ENCODE data around the gene TBC1D9.

Gene TBC1D9

DNA sequence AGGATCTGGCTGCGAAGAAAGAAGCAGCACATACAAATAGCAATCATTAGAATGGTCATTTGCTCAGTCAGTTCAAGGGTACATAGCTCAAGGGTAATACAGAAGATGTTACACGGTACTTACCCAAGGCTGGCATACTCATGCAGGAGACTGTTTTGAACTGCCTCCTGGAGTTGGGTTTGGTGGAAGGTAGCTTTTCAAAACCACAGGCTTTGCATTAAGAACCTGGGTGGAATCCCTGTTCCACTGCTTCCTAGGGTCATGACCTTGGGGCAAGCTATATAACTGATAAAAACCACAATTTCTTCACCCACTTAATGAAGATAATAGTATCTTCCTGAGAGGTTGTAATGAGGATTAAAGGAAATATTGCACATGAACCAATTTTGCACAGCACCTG, 36.5 kb downstream of the TBC1D9 start:
- H3K9ac ChIP-seq (ENCODE audit: low read depth, low read length), result no peak overlapping the region
- H3K27me3 ChIP-seq (ENCODE audit: control insufficient read depth, insufficient read depth, low read length), result no peaks in the 10 kb centered on the region
- no peaks in the 10 kb centered on the region for H3K36me3 ChIP-seq (ENCODE audit: control insufficient read depth, insufficient read depth, low read length)
- no peaks in the 10 kb centered on the region for H3K9me3 ChIP-seq (ENCODE audit: control insufficient read depth, insufficient read depth, low read length)
- no peak overlapping the region for H3K27ac ChIP-seq (ENCODE audit: low read depth, low read length)
- H3K4me1 ChIP-seq (ENCODE audit: control insufficient read depth, insufficient read depth, low read length), result 0 out of 2 replicates have a peak, but pooled peaks cover 8% of the 10 kb centered on the region
- H3K4me3 ChIP-seq (ENCODE audit: low read depth, low read length), result no peak overlapping the region

DNA sequence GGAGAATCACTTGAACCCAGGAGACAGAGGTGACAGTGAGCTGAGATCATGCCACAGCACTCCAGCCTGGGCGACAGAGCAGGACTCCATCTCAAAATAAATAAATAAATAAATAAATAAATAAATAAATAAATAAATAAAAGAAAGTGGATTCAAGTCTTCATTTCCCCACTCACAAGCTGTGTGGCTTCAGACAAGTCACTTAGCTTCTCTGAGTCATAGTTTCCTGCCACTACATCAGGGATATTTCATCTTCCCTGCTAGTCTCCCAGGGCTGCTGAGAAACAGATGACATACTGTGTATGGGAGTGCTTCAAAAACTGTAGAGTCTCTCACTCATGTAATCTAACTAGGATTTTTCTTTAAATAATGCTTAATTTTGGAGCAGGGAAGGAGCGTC, 37.2 kb downstream of the TBC1D9 start:
- Histone ChIP-seq H3K9me3 (ENCODE audit: control insufficient read depth, insufficient read depth, low read length) (no peaks in the 10 kb centered on the region), H3K27me3 (ENCODE audit: control insufficient read depth, insufficient read depth, low read length) (no peaks in the 10 kb centered on the region), H3K9ac (ENCODE audit: low read depth, low read length) (no peak overlapping the region), H3K4me1 (ENCODE audit: control insufficient read depth, insufficient read depth, low read length) (0 out of 2 replicates have a peak, but pooled peaks cover 8% of the 10 kb centered on the region), H3K36me3 (ENCODE audit: control insufficient read depth, insufficient read depth, low read length) (no peaks in the 10 kb centered on the region), H3K4me3 (ENCODE audit: low read depth, low read length) (no peak overlapping the region), H3K27ac (ENCODE audit: low read depth, low read length) (no peak overlapping the region)

DNA sequence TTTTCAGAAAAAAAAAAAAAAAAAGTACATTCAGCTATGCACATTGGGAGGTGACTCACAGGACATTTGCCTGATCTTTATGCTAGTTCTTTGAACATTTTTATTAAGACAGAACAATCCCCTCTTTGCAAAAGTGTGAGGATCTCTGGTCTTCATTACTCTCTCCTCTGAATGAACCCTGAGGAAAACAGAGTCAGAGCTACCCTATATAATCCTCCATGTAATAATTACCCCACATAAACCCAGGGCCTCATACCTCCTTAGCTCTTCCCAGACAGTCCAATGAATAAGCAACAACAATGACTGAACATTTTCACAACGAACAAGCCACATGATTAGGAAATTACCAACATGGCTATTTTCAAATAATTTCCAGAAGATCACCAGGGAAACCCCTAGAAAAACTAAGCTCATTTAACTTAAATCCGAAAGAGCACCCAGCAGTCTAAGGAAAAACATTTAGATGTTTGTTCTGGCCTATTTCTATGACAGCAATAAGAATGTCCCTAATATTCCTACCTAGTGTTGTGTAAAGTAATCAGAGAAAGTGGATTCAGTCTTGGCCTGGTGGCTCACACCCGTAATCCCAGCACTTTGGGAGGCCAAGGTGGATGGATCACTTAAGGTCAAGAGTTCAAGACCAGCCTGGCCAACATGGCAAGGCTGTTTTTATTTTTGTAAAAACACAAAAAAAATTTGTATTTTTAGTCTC, 37.8 kb downstream of the TBC1D9 start:
- no peaks in the 10 kb centered on the region for H3K9me3 ChIP-seq (ENCODE audit: control insufficient read depth, insufficient read depth, low read length)
- no peaks in the 10 kb centered on the region for H3K36me3 ChIP-seq (ENCODE audit: control insufficient read depth, insufficient read depth, low read length)
- 0 out of 2 replicates have a peak, but pooled peaks cover 8% of the 10 kb centered on the region for H3K4me1 ChIP-seq (ENCODE audit: control insufficient read depth, insufficient read depth, low read length)
- H3K27me3 ChIP-seq (ENCODE audit: control insufficient read depth, insufficient read depth, low read length), result no peaks in the 10 kb centered on the region
- no peak overlapping the region for H3K4me3 ChIP-seq (ENCODE audit: low read depth, low read length)
- H3K9ac ChIP-seq (ENCODE audit: low read depth, low read length), result no peak overlapping the region
- no peak overlapping the region for H3K27ac ChIP-seq (ENCODE audit: low read depth, low read length)

DNA sequence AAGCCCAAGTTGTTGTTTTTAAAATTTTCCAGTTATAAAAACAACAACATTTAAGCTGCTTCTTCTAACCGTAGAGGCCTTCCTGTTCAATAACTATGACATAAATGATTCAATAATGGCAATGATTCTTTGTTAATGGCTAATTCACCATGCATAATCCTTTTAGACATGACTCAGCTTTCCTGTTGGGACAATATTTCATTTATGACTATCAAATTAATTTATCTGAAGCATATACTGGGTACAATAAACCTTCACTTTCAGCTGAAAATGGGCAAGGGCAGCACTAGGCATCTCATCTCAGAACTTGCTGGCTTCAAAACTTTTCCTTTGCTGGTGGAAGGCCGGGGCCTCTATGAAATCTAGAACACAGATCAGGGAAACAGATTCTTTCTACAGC, 38.9 kb downstream of the TBC1D9 start:
- H3K36me3 ChIP-seq (ENCODE audit: control insufficient read depth, insufficient read depth, low read length), result no peaks in the 10 kb centered on the region
- no peak overlapping the region for H3K4me3 ChIP-seq (ENCODE audit: low read depth, low read length)
- H3K9ac ChIP-seq (ENCODE audit: low read depth, low read length), result no peak overlapping the region
- H3K4me1 ChIP-seq (ENCODE audit: control insufficient read depth, insufficient read depth, low read length), result 0 out of 2 replicates have a peak, but pooled peaks cover 8% of the 10 kb centered on the region
- H3K27me3 ChIP-seq (ENCODE audit: control insufficient read depth, insufficient read depth, low read length), result no peaks in the 10 kb centered on the region
- no peaks in the 10 kb centered on the region for H3K9me3 ChIP-seq (ENCODE audit: control insufficient read depth, insufficient read depth, low read length)
- H3K27ac ChIP-seq (ENCODE audit: low read depth, low read length), result no peak overlapping the region

DNA sequence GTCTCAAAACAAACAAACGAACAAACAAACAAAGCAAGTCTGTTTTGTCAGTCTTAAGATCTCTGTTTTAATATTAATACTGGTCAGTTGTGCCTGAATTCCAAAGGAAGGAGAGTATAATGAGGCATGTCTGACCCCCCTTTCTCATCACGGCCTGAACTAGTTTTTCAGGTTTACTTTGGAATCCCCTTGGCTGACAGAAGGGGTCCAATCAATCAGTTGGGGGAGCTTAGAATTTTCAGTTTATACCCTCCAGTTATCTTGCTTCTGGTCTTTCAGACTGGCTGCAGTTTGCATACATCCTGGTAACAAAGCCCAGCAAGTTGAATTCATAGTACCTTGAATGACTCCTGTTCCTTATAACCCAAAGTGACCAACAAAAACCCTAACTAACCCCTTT, 41.1 kb downstream of the TBC1D9 start:
- Histone ChIP-seq H3K9me3 (ENCODE audit: control insufficient read depth, insufficient read depth, low read length) (no peaks in the 10 kb centered on the region), H3K4me1 (ENCODE audit: control insufficient read depth, insufficient read depth, low read length) (0 out of 2 replicates have a peak, but pooled peaks cover 8% of the 10 kb centered on the region), H3K4me3 (ENCODE audit: low read depth, low read length) (no peak overlapping the region), H3K27me3 (ENCODE audit: control insufficient read depth, insufficient read depth, low read length) (no peaks in the 10 kb centered on the region), H3K36me3 (ENCODE audit: control insufficient read depth, insufficient read depth, low read length) (no peaks in the 10 kb centered on the region), H3K27ac (ENCODE audit: low read depth, low read length) (no peak overlapping the region), H3K9ac (ENCODE audit: low read depth, low read length) (no peak overlapping the region)

DNA sequence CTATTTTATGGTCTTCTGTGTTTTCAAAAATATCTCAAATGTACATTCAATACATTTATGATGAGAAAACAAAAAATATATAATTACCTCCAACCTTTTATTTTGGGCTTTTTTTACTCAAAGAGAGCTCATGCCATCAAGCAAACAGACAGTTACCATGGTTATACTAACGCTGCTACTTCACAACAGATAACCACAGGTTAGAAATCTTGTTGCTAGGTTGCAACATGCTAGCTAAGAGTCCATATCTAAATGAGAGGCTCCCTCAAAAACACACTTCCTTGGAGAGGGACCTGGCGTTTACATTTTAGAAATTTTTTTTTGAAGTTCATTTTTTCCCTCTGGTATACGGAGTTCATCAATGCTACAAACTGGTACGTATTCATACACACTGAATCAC, 44.3 kb downstream of the TBC1D9 start:
- Histone ChIP-seq H3K4me3 (ENCODE audit: low read depth, low read length) (no peak overlapping the region), H3K9me3 (ENCODE audit: control insufficient read depth, insufficient read depth, low read length) (no peaks in the 10 kb centered on the region), H3K9ac (ENCODE audit: low read depth, low read length) (no peak overlapping the region), H3K27ac (ENCODE audit: low read depth, low read length) (no peak overlapping the region), H3K36me3 (ENCODE audit: control insufficient read depth, insufficient read depth, low read length) (no peaks in the 10 kb centered on the region), H3K4me1 (ENCODE audit: control insufficient read depth, insufficient read depth, low read length) (0 out of 2 replicates have a peak, but pooled peaks cover 8% of the 10 kb centered on the region), H3K27me3 (ENCODE audit: control insufficient read depth, insufficient read depth, low read length) (no peaks in the 10 kb centered on the region)

DNA sequence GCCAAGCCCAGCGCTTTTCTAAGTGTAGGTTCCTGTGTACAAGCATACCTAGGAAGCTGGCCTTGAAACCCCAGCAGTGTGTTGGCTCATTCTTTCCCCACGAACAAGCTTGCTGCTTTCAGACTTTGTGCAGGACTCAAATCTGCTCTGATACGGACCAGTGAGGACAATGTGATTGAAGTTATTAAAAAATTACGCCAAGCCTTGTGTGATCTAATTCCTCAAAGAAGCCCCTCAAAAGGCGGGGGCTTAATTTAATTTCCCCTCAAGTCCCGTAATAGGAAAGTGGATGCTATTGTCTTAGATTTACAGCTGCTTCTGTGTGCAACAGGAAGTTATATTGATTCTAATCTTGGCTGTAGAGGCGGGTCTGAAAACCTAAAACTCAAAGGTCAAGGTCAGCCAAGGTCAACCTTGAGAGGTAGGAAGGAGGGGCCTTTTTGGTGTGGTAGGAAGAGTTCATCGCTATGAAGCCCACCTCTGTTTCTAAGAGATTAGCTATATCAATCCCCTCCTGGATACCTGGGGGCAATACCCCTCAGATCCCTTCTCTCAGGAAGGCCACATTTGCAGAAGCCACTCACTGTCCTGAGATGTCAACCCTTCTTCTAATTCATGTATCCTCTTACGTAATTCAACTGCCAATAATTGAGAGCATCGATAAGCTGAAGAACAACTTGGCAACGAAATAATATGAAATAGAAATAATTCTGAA, 45.1 kb downstream of the TBC1D9 start:
- H3K27ac ChIP-seq (ENCODE audit: low read depth, low read length), result no peak overlapping the region
- 0 out of 2 replicates have a peak, but pooled peaks cover 8% of the 10 kb centered on the region for H3K4me1 ChIP-seq (ENCODE audit: control insufficient read depth, insufficient read depth, low read length)
- no peaks in the 10 kb centered on the region for H3K27me3 ChIP-seq (ENCODE audit: control insufficient read depth, insufficient read depth, low read length)
- H3K36me3 ChIP-seq (ENCODE audit: control insufficient read depth, insufficient read depth, low read length), result no peaks in the 10 kb centered on the region
- no peak overlapping the region for H3K9ac ChIP-seq (ENCODE audit: low read depth, low read length)
- no peaks in the 10 kb centered on the region for H3K9me3 ChIP-seq (ENCODE audit: control insufficient read depth, insufficient read depth, low read length)
- H3K4me3 ChIP-seq (ENCODE audit: low read depth, low read length), result no peak overlapping the region

DNA sequence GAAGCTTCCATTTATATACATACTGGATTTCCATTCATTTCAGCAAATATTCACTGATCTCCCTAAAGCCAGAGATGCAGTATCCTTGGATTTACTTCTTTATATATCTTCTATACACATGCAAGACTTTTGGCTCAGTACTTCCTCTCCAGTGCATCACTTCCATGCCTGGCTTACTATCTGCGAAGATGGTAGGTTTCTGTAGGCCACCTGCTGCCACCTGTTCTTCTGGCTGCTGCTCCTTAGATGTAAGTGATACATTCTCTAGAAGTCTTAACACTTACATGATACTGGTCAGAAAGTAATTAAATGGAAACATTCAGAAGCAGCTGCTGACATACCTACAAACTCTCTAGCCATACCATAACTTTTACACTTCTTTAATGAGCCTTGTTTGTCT, 48.9 kb downstream of the TBC1D9 start:
- Histone ChIP-seq H3K27me3 (ENCODE audit: control insufficient read depth, insufficient read depth, low read length) (no peaks in the 10 kb centered on the region), H3K4me3 (ENCODE audit: low read depth, low read length) (no peak overlapping the region), H3K36me3 (ENCODE audit: control insufficient read depth, insufficient read depth, low read length) (no peaks in the 10 kb centered on the region), H3K4me1 (ENCODE audit: control insufficient read depth, insufficient read depth, low read length) (peaks cover 6% of the 10 kb centered on the region), H3K27ac (ENCODE audit: low read depth, low read length) (no peak overlapping the region), H3K9me3 (ENCODE audit: control insufficient read depth, insufficient read depth, low read length) (no peaks in the 10 kb centered on the region), H3K9ac (ENCODE audit: low read depth, low read length) (no peak overlapping the region)

DNA sequence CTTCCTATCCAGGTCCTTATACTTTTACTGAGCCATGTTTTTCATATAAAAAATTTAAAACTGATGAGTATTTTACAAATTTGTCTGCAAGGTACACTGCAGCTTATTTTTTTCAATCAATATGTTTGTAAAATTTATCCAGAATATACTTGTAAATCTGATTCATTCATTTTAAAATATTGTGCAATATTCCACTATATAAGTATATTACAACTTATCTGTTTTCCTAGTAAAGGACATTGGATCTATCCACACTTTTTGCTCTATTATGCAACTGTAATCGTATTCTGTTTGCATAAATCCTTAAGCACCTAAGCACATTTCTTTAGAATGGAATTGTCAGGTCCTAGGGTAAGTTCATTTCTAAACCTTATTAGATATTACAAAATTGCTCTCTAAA, 49.5 kb downstream of the TBC1D9 start:
- no peaks in the 10 kb centered on the region for H3K27me3 ChIP-seq (ENCODE audit: control insufficient read depth, insufficient read depth, low read length)
- H3K4me3 ChIP-seq (ENCODE audit: low read depth, low read length), result no peak overlapping the region
- H3K27ac ChIP-seq (ENCODE audit: low read depth, low read length), result no peak overlapping the region
- H3K9me3 ChIP-seq (ENCODE audit: control insufficient read depth, insufficient read depth, low read length), result no peaks in the 10 kb centered on the region
- H3K9ac ChIP-seq (ENCODE audit: low read depth, low read length), result no peak overlapping the region
- no peaks in the 10 kb centered on the region for H3K36me3 ChIP-seq (ENCODE audit: control insufficient read depth, insufficient read depth, low read length)
- peaks cover 6% of the 10 kb centered on the region for H3K4me1 ChIP-seq (ENCODE audit: control insufficient read depth, insufficient read depth, low read length)

DNA sequence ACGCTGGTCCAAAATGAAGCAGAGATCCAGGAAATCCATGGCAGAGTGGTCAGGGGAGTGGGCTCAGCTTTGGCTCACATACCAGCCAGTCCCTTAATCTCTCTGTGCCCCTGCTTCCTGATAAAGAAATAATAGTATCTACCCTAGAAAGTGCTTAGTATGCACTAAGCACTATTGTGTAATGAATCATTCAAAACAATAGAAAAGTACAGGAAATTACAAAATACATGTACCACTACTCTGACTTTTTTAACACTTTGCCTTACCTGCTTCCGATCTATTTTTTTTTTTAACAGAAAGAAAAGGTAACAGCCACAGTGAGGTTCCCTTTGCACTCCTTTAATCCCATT, 49.9 kb downstream of the TBC1D9 start:
- H3K27me3 ChIP-seq (ENCODE audit: control insufficient read depth, insufficient read depth, low read length), result no peaks in the 10 kb centered on the region
- H3K4me1 ChIP-seq (ENCODE audit: control insufficient read depth, insufficient read depth, low read length), result peaks cover 6% of the 10 kb centered on the region
- no peaks in the 10 kb centered on the region for H3K36me3 ChIP-seq (ENCODE audit: control insufficient read depth, insufficient read depth, low read length)
- H3K9me3 ChIP-seq (ENCODE audit: control insufficient read depth, insufficient read depth, low read length), result no peaks in the 10 kb centered on the region
- H3K9ac ChIP-seq (ENCODE audit: low read depth, low read length), result no peak overlapping the region
- H3K27ac ChIP-seq (ENCODE audit: low read depth, low read length), result no peak overlapping the region
- H3K4me3 ChIP-seq (ENCODE audit: low read depth, low read length), result no peak overlapping the region

DNA sequence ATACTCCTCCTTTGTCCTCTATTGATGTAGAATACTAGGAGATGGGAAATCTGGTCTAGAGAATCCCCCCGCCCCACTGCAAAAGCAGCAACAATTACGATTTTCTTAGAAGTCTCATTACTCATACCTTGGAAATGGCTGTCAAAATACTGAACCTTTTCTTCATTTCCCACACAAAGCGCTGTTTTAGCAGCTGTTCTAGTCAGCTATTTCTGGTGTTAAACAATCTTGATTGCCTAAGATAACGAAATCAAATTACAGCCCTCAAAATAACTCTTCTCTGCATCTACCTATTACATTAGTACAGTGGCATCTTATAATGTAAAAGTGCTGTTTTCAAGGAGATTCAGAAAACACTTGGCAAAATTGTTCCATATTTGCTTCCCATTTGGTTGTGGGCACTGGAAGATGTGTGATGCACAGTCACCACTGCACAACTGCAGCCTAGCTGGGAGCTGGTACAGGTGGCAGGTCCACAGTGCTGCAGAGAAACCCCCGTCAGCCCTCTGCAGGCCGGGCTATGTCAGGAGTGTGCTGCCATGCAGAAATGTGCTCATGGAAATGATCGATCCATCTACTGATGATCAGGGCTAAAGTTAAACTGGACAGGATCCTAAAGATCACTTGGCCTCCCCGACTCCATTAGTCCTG, 50.4 kb downstream of the TBC1D9 start:
- Histone ChIP-seq H3K9ac (ENCODE audit: low read depth, low read length) (no peak overlapping the region), H3K36me3 (ENCODE audit: control insufficient read depth, insufficient read depth, low read length) (no peaks in the 10 kb centered on the region), H3K9me3 (ENCODE audit: control insufficient read depth, insufficient read depth, low read length) (no peaks in the 10 kb centered on the region), H3K4me1 (ENCODE audit: control insufficient read depth, insufficient read depth, low read length) (peaks cover 6% of the 10 kb centered on the region), H3K4me3 (ENCODE audit: low read depth, low read length) (no peak overlapping the region), H3K27me3 (ENCODE audit: control insufficient read depth, insufficient read depth, low read length) (no peaks in the 10 kb centered on the region), H3K27ac (ENCODE audit: low read depth, low read length) (no peak overlapping the region)

Data from HUES48 (cell line).